Neuronal stem cell (in vitro differentiated cells): ENCODE data around the gene GSG1L2.

Experiments used
- DNase-seq: peaks from one replicate; pipeline ENCODE4 v3.0.0-alpha.2; 2013; ENCODE audit warnings: low spot score
- H2AFZ ChIP-seq: one replicate; pipeline ENCODE4 v1.6.1; 2013; ENCODE audit warnings: mild to moderate bottlenecking, low read length, inconsistent platforms
- H2AK5ac ChIP-seq: 2 replicates; pipeline ENCODE4 v1.6.1; 2013; ENCODE audit warnings: low read depth, mild to moderate bottlenecking, inconsistent platforms, low read length, moderate library complexity, mixed read lengths
- H2BK120ac ChIP-seq: 2 replicates; pipeline ENCODE4 v1.6.1; 2013; ENCODE audit warnings: low read depth, mild to moderate bottlenecking, inconsistent platforms, low read length, moderate library complexity, mixed read lengths
- H2BK12ac ChIP-seq: one replicate; pipeline ENCODE4 v1.6.1; 2013; ENCODE audit warnings: low read length, inconsistent platforms
- H2BK15ac ChIP-seq: 2 replicates; pipeline ENCODE4 v1.6.1; 2013; ENCODE audit warnings: mild to moderate bottlenecking, low read length, inconsistent platforms, mixed read lengths
- H2BK5ac ChIP-seq: one replicate; pipeline ENCODE4 v1.6.1; 2013; ENCODE audit warnings: inconsistent platforms, mild to moderate bottlenecking, low read length, moderate library complexity
- H3K14ac ChIP-seq: one replicate; pipeline ENCODE4 v1.6.1; 2013; ENCODE audit warnings: low read length, inconsistent platforms
- H3K18ac ChIP-seq: 2 replicates; pipeline ENCODE4 v1.6.1; 2013; ENCODE audit warnings: low read length, inconsistent platforms
- H3K23ac ChIP-seq: 2 replicates; pipeline ENCODE4 v1.6.1; 2013; ENCODE audit warnings: low read depth, mild to moderate bottlenecking, mixed read lengths, low read length, inconsistent platforms; ENCODE audit not compliant: poor library complexity
- H3K27ac ChIP-seq: replicated peaks from 3 replicates; pipeline ENCODE4 v1.5.1; 2013; ENCODE audit warnings: low read length, inconsistent platforms
- H3K27me3 ChIP-seq, 3 experiments: 2 replicates each; pipeline ENCODE4 v1.6.1; 2013; ENCODE audit warnings: low read length in 3 of 3, mild to moderate bottlenecking in 2 of 3, inconsistent platforms in 1 of 3, low read depth in 1 of 3, mixed read lengths in 1 of 3, moderate library complexity in 1 of 3; ENCODE audit not compliant: control insufficient read depth in 3 of 3, insufficient read depth in 3 of 3
- H3K36me3 ChIP-seq, 2 donors: replicated peaks in 1 of 2; 2 replicates each; pipeline ENCODE4 v1.6.1; 2013; ENCODE audit warnings: low read length in 2 of 2; ENCODE audit not compliant: control insufficient read depth in 2 of 2, insufficient read depth in 2 of 2
- H3K4ac ChIP-seq: 2 replicates; pipeline ENCODE4 v1.6.1; 2013; ENCODE audit warnings: inconsistent platforms, mild to moderate bottlenecking, low read length, moderate library complexity
- H3K4me1 ChIP-seq, 2 donors: 1 replicate in 1 of 2; 2 replicates in 1 of 2; pipeline ENCODE4 v1.6.1; 2013; ENCODE audit warnings: low read length in 2 of 2, low read depth in 1 of 2; ENCODE audit not compliant: control insufficient read depth in 2 of 2, insufficient read depth in 1 of 2
- H3K4me2 ChIP-seq: one replicate; pipeline ENCODE4 v1.6.1; 2013; ENCODE audit warnings: mild to moderate bottlenecking, low read length, inconsistent platforms; ENCODE audit not compliant: insufficient read depth, poor library complexity, severe bottlenecking
- H3K4me3 ChIP-seq, 2 donors: 2 replicates each; pipeline ENCODE4 v1.5.1; 2013; ENCODE audit warnings: low read length in 2 of 2, mild to moderate bottlenecking in 2 of 2, inconsistent platforms in 1 of 2, moderate library complexity in 1 of 2
- H3K79me1 ChIP-seq: one replicate; pipeline ENCODE4 v1.6.1; 2013; ENCODE audit warnings: low read depth, mild to moderate bottlenecking, inconsistent platforms, low read length, moderate library complexity
- H3K9ac ChIP-seq: one replicate; pipeline ENCODE4 v1.6.1; 2013; ENCODE audit warnings: mild to moderate bottlenecking, low read depth, low read length, inconsistent platforms; ENCODE audit not compliant: poor library complexity
- H3K9me3 ChIP-seq, 2 donors: replicated peaks in 1 of 2; 2 replicates each; pipeline versions ENCODE3 to v1.6.1; 2013; ENCODE audit warnings: low read length in 2 of 2, mild to moderate bottlenecking in 2 of 2, inconsistent platforms in 1 of 2, low read depth in 1 of 2, mixed read lengths in 1 of 2, moderate library complexity in 1 of 2; ENCODE audit not compliant: control insufficient read depth in 2 of 2, insufficient read depth in 1 of 2
- H4K8ac ChIP-seq: one replicate; pipeline ENCODE4 v1.6.1; 2013; ENCODE audit warnings: low read depth, mild to moderate bottlenecking, inconsistent platforms, low read length, moderate library complexity
- H4K91ac ChIP-seq: one replicate; pipeline ENCODE4 v1.6.1; 2013; ENCODE audit warnings: low read length, low read depth, mild to moderate bottlenecking, inconsistent platforms; ENCODE audit not compliant: poor library complexity
- WGBS, 2 donors: extraction: QIAGEN DNeasy Blood & Tissue Kit; methylation state at CpG; one replicate each; pipeline ENCODE4 v1.1.7; 2013; ENCODE audit warnings: missing lambda C conversion rate in 2 of 2, mixed read lengths in 1 of 2; ENCODE audit not compliant: insufficient read length in 2 of 2, insufficient replicate concordance in 1 of 2; ENCODE audit errors: extremely low coverage in 2 of 2; 5-methylcytosine and 5-hydroxymethylcytosine counted together

Gene GSG1L2

DNA sequence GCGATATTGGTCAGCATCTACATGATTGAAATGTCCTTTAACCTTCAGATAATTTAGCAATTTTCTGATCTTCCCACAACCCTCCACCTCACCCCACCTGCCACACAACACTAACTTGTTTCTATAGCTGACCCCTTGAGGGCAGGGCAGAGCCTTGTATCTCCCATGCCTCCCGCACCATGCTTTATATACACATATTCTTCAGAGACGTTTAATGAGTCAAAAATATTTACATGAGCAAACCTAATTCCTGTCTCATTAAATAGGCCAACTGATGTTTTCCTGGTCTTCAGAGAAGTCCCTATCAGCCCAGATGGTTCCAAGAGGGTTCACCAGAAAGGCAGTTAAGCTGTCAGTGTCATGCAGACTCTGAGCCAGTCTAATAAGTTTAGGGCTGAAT, 23.9 kb downstream of the GSG1L2 start:
- no CpG with 5 or more reads among the region's 3 CpGs for WGBS, 2 donors
- H2BK120ac ChIP-seq: no peak overlapping the region
- H2AK5ac ChIP-seq: no peak overlapping the region
- no peak overlapping the region for H3K27ac ChIP-seq
- no peak overlapping the region for H3K4me3 ChIP-seq
- no peaks in the 10 kb centered on the region for H3K4me1 ChIP-seq
- H3K36me3 ChIP-seq: no peaks in the 10 kb centered on the region
- no peak overlapping the region for H2BK5ac ChIP-seq
- H3K27me3 ChIP-seq: no peaks in the 10 kb centered on the region
- no peak overlapping the region for H3K23ac ChIP-seq
- no peak overlapping the region for H2BK12ac ChIP-seq
- no peaks in the 10 kb centered on the region for H3K79me1 ChIP-seq
- no peak overlapping the region for H4K8ac ChIP-seq
- no peak overlapping the region for H4K91ac ChIP-seq
- no peak overlapping the region for H2BK15ac ChIP-seq
- H3K9me3 ChIP-seq: peaks cover 0 to 1% of the 10 kb centered on the region in 2 donors
- no peak overlapping the region for H3K4ac ChIP-seq
- no peak overlapping the region for H3K18ac ChIP-seq
- no peak overlapping the region for H2AFZ ChIP-seq
- no peak for DNase-seq
- H3K9ac ChIP-seq: no peak overlapping the region
- no peak overlapping the region for H3K4me2 ChIP-seq
- H3K14ac ChIP-seq: no peak overlapping the region

GRCh38 chr17:9792181-9792840, 29.6 kb downstream of the GSG1L2 start:
- Histone ChIP-seq H3K18ac (no peak overlapping the region), H2AFZ (no peak overlapping the region), H3K79me1 (no peaks in the 10 kb centered on the region), H3K27ac (no peak overlapping the region), H3K9me3 (peaks cover 0 to 2% of the 10 kb centered on the region in 2 donors), H3K4me1 (peaks cover 0 to 3% of the 10 kb centered on the region in 2 donors), H2AK5ac (no peak overlapping the region), H3K23ac (no peak overlapping the region), H3K4ac (no peak overlapping the region), H2BK5ac (no peak overlapping the region), H3K14ac (no peak overlapping the region), H2BK15ac (no peak overlapping the region), H3K9ac (no peak overlapping the region), H2BK12ac (no peak overlapping the region), H3K4me3 (peak overlapping the region in 1 of 2 donors; percentile 5), H4K8ac (no peak overlapping the region), H2BK120ac (no peak overlapping the region), H4K91ac (no peak overlapping the region), H3K27me3 (no peaks in the 10 kb centered on the region), H3K36me3 (no peaks in the 10 kb centered on the region), H3K4me2 (no peak overlapping the region)
- WGBS, 2 donors: no CpG with 5 or more reads among the region's 15 CpGs
- DNase-seq: no peak

DNA sequence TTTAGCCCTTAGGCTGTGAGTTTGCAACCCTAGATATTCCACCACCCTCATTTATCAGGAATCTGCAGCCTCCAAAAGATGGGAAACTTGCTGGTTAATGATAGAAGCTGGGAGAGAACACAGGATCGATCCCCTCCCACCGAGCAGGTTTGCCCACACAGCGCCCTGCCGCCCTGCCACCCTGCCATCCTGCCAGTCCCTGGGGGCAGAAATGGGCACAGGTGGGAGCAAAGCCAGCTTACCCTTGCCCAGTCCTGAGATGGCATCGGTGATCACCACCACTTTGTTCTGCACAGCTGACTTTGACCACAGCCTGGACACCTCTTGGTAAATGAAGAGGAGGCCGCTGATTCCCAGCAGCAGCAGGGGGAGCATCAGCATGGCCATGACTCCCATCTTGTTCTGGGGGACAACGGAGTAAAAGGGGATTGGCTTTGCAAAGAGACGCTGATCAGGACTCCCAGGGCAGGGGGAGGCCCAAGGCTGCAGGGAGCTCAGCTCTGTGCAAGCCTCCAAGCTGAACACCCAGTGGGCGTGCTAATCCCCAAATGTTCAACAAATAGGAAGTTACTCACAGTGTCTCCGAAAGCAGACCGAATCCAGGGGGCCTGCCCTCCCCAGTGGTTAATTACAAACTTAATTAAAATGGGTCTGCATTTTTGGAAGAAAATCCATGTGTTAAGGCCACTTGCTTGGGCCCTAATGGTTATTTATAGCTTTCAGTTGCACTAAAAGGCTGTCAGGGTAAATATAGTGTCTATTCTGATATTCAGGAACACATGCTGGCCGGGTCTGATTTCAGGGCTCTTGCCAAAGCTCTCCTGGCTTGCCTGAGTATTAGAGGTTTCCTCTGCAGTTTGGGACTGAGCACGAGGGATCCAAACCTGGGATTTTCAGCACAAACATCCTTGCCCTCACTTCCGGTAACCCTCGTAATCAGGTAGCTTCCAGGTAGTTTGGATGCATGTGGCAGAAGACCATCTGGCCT, 30.7 kb downstream of the GSG1L2 start, which contains the start of gene DHRS7C:
Gene DHRS7C (minus strand): TSS at position 704 of the 988 bp plus-strand sequence. CDS start 308 bp downstream, at position 396.
- Histone ChIP-seq H3K36me3 (no peaks in the 10 kb centered on the region), H3K9ac (no peak within 1 kb of the TSS), H2AFZ (no peak within 1 kb of the TSS), H3K27ac (no peak within 1 kb of the TSS), H3K27me3 (no peaks in the 10 kb centered on the region), H4K8ac (no peak within 1 kb of the TSS), H3K79me1 (no peaks in the 10 kb centered on the region), H3K4me1 (peaks cover 0 to 3% of the 10 kb centered on the region in 2 donors), H3K9me3 (peaks cover 0 to 2% of the 10 kb centered on the region in 2 donors), H3K18ac (no peak within 1 kb of the TSS), H2AK5ac (no peak within 1 kb of the TSS), H3K23ac (no peak within 1 kb of the TSS), H3K4me2 (no peak within 1 kb of the TSS), H3K4me3 (peak within 1 kb of the TSS in 1 of 2 donors; percentile 5), H2BK5ac (no peak within 1 kb of the TSS), H2BK120ac (no peak within 1 kb of the TSS), H4K91ac (no peak within 1 kb of the TSS), H3K14ac (no peak within 1 kb of the TSS), H3K4ac (no peak within 1 kb of the TSS), H2BK15ac (no peak within 1 kb of the TSS), H2BK12ac (no peak within 1 kb of the TSS)
- WGBS, 2 donors: no CpG with 5 or more reads among the region's 15 CpGs
- no peak for DNase-seq

GRCh38 chr17:9790316-9790715, 31.6 kb downstream of the GSG1L2 start:
- Histone ChIP-seq H2BK15ac (no peak overlapping the region), H3K27ac (no peak overlapping the region), H3K27me3 (no peaks in the 10 kb centered on the region), H2BK120ac (no peak overlapping the region), H3K4me2 (no peak overlapping the region), H2BK5ac (no peak overlapping the region), H3K14ac (no peak overlapping the region), H3K4me3 (no peak overlapping the region), H3K79me1 (no peaks in the 10 kb centered on the region), H3K23ac (no peak overlapping the region), H3K9me3 (peaks cover 0 to 2% of the 10 kb centered on the region in 2 donors), H2BK12ac (no peak overlapping the region), H4K8ac (no peak overlapping the region), H2AK5ac (no peak overlapping the region), H3K36me3 (no peaks in the 10 kb centered on the region), H3K4ac (no peak overlapping the region), H4K91ac (no peak overlapping the region), H3K4me1 (peaks cover 0 to 3% of the 10 kb centered on the region in 2 donors), H2AFZ (no peak overlapping the region), H3K18ac (no peak overlapping the region), H3K9ac (no peak overlapping the region)
- DNase-seq: no peak
- WGBS, 2 donors: no CpG with 5 or more reads among the region's 4 CpGs
